HG03159 (cell line): ENCODE results near the gene CHMP3.
"Not testable (repeated sequence)": the region's sequence is repeated elsewhere in the genome, so short reads cannot be mapped to it uniquely, and the experiment has no call there.

ENCODE experiments used
- ATAC-seq: cut with Tn5 transposase; IDR thresholded peaks from one replicate; pipeline ENCODE4 v1.9.1; 2021; ENCODE audit warnings: mild to moderate bottlenecking, moderate library complexity; ENCODE audit not compliant: unreplicated experiment

CHMP3 gene

GRCh38 chr2:86549963-86550725, 13.1 kb downstream of the CHMP3 start:
- ATAC-seq: not testable (repeated sequence)

DNA sequence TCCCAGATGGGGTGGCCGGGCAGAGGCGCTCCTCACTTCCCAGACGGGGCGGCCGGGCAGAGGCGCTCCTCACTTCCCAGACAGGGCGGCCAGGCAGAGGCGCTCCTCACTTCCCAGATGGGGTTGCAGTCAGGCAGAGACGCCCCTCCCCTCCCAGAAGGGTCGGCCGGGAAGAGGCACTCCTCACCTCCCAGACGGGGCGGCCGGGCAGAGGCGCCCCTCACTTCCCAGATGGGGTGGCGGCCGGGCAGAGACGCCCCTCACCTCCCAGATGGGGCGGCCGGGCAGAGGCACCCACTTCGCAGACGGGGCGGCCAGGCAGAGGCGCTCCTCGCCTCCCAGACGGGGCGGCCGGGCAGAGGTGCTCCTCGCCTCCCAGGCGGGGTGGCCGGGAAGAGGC, 13.8 kb downstream of the CHMP3 start:
- ATAC-seq: not testable (repeated sequence)

- not testable (repeated sequence) for ATAC-seq
These were observed 14.3 kb downstream of the CHMP3 start for GRCh38 chr2:86548913-86549396.

- not testable (repeated sequence) for ATAC-seq
These were observed 14.9 kb downstream of the CHMP3 start for GRCh38 chr2:86548165-86548912.

GRCh38 chr2:86545296-86545924, 17.8 kb downstream of the CHMP3 start:
- ATAC-seq: not testable (repeated sequence)

DNA sequence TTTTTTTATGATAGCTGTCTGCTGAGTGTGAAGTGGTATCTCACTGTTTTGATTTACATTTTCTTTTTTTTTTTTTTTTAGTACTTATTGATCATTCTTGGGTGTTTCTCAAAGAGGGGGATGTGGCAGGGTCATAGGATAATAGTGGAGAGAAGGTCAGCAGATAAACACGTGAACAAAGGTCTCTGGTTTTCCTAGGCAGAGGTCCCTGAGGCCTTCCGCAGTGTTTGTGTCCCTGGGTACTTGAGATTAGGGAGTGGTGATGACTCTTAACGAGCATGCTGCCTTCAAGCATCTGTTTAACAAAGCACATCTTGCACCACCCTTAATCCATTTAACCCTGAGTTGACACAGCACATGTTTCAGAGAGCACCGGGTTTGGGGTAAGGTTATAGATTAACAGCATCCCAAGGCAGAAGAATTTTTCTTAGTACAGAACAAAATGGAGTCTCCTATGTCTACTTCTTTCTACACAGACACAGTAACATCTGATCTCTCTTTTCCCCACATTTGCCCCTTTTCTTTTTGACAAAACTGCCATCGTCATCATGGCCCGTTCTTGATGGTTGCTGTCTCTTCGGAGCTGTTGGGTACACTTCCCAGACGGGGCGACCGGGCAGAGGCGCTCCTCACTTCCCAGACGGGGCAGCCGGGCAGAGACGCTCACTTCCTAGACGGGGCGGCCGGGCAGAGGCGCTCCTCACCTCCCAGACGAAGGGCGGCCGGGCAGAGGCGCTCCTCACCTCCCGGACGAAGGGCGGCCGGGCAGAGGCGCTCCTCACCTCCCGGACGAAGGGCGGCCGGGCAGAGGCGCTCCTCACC, 18.8 kb downstream of the CHMP3 start:
- ATAC-seq: not testable (repeated sequence)

DNA sequence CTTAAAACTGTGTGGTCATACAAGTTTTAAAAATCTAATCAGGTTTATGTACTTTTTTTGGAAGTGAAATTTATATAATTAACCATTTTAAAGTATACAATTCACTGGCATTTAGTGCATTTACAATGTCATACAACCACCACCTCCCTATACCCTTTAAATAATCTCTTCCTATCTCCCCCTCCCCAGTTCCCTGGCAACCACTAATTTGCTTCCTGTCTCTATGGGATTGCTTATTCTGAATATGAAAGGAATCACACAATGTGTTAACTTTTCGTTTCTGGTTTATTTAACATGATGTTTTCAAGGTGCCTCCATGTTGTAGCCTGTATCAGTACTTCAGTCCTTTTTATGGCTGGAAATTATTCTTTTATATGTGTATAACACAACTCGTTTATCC, 19.4 kb downstream of the CHMP3 start:
- no peak for ATAC-seq

- no peak for ATAC-seq
These were observed 19.9 kb downstream of the CHMP3 start for GRCh38 chr2:86543335-86543734.

DNA sequence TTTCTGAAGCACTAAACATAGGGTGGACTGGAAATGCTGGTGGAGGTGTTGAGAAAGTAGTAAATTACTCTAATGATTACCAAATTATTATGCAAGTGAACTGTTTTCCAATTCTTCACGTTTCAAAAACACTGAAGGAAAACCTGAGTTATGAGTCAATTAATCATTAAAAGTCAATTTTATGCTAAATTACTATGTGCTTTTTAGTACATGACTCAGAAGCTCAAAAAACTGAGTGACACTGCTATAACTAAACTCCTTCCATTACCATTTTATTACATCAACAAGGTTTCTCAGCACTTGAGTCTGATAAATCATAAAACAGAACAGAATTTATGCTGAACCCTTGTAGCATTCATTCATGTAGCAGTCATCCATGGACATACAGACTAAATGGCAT, 20.4 kb downstream of the CHMP3 start:
- ATAC-seq: no peak

GRCh38 chr2:86541334-86541733, 21.9 kb downstream of the CHMP3 start:
- no peak for ATAC-seq

DNA sequence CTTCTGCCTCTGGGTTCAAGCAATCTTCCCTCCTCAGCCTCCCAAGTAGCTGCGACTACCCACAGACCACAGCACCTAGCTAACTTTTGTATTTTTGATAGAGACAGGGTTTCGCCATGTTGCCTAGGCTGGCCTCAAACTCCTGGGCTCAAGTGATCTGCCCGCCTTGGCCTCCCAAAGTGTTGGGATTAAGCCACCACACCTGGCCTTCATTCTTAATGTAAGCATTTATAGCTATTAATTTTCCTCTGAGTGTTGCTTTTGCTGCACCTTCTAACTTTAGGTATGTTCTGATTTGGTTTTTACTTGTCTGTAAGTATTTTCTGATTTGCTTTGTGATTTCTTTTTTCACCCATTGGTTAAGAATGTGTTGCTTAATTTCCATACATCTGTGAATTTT, 29.7 kb downstream of the CHMP3 start:
- ATAC-seq: no peak

- ATAC-seq: no peak
These were observed 37.6 kb downstream of the CHMP3 start for GRCh38 chr2:86525421-86526340.

GRCh38 chr2:86523491-86523890, 39.8 kb downstream of the CHMP3 start:
- ATAC-seq: no peak

- no peak for ATAC-seq
These were observed 40.5 kb downstream of the CHMP3 start for GRCh38 chr2:86522711-86523110.

DNA sequence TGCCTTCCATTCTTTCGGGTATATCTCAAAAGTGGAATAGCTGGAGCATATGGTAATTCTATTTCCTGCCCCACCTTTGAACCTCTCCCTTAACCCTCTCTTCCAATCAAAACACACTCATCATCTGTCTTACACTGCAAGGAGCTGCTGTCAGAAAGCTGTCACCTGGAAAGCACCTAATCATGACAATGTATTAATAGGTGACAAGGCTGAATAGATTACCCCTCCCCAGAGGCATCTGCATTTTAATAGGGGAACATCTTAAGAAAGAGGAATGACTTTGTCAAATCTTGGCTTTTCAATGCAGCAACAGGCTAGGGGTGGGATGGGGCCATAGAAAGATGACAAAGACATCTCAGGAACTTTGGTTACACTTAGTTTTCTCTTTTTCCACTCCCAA, 41.3 kb downstream of the CHMP3 start:
- no peak for ATAC-seq

- no peak for ATAC-seq
These were observed 43.1 kb downstream of the CHMP3 start for GRCh38 chr2:86520153-86520552.

DNA sequence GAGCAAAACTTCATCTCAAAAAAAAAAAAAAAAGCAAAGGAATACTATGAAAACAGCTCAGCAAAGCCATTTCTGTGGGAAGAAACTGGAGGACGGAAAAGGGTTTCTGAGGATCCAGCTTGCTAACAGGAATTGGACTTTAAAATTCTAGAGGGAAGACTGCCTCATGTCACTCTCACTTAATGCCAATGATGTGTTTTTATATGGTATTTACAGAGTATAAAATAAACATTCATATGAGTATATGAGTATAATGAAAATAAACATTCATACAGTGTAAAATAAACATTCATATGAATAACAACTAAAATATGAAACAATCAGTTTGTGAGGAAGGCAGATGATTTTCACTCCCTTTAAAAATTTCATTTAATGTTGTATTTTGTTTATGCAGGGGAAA, 43.9 kb downstream of the CHMP3 start:
- ATAC-seq: no peak

DNA sequence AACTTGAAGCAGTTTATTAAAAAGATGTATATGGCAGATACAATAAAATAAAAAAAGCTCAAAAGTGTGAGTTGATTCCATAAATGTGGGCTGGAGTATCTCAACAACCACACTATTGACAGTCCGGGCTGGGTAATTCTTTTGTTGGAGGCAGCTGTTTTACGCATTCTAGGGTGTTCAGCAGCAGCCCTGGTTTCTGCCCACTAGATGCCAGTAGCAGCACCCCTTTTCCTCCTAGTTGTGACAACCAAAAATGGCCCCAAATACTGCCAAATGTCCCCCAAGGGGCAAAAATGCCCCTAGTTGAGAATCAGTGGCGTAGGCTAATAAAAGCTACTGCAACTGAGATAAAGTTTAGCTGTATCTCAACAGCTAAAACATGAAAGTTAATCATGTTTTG, 44.8 kb downstream of the CHMP3 start:
- ATAC-seq: no peak

DNA sequence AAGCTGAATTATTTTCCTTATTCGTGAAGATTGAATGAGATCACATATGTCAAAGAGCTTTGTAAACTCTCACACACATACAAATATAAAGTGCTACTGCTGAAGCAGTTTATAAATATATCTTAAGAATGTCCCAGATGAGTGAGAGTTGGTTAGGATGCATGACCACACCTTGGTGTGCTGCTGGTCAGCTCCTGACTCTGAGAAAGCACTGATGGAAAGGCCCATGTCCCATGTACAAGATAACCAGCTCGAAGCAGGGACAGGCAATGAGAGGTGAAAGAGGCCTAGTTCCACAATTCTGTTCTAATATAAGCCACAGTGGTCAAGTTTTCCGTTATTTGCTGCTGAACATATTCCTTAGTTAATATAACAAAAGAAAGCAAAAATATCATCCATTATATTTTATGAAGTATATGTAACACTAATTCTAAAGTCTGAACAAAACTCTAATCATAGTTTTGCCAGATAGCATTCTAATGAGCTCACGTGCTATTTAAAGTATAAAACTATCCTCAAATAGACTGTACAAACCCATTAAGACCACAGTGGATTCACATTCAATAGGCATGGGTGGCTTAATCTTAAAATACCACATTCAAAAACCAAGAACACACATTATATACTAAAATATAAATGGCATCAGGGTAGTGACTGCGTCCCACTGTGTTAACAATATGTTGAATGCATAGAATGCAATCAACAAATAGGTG, 49.1 kb downstream of the CHMP3 start:
- no peak for ATAC-seq
